Stimulated activated CD4-positive, alpha-beta T cell treated with anti-CD3 and anti-CD28 coated beads, Interleukin-4, amount 100 ng/mL, for 4 hours (primary cell): ENCODE results near the gene DLGAP4.
A peak's percentile ranks its signal among the peaks of the same experiment; 100 is the strongest.

Experiments used
- DNase-seq, 2 experiments: peaks; one replicate each; pipeline ENCODE4 v3.0.0-alpha.2; 2020

The DLGAP4 gene

GRCh38 chr20:36572701-36573102 lies 266.6 kb downstream of the DLGAP4 start:
- DNase-seq: peak; percentile 58 to 79

- DNase-seq: peak; percentile 89
Measured at GRCh38 chr20:36573103-36573797, 267.1 kb downstream of the DLGAP4 start, which contains the start of gene TGIF2. TGIF2 (plus strand) TSS chr20:36573597; CDS start chr20:36578775, 5,178 bp downstream.

GRCh38 chr20:36573798-36574365 lies 267.7 kb downstream of the DLGAP4 start:
- peak; percentile 21 to 41 for DNase-seq

GRCh38 chr20:36574366-36575135 lies 268.4 kb downstream of the DLGAP4 start:
- peak; percentile 55 to 77 for DNase-seq

- DNase-seq: no peak
Measured at GRCh38 chr20:36576081-36576445, 269.9 kb downstream of the DLGAP4 start.
